Stomach (tissue), 9 donors: ENCODE data around the gene DCAF11. TPM values are rescaled to one million over a fixed set of nuclear protein-coding genes. Genes with fewer than 3 reads are reported as not detected.
A peak's percentile ranks its signal among the peaks of the same experiment; 100 is the strongest.

Source experiments
- DNase-seq, 2 donors: peaks; one replicate each; pipeline versions ENCODE4 v3.0.0 to v3.0.0-alpha.2; 2013 to 2019
- H3K27ac ChIP-seq, 5 donors: fragments of 200-600 bp in 4 of 5; sonication (generic) in 4 of 5; one replicate each; pipeline ENCODE4 v1.5.1; 2013 to 2019; ENCODE audit warnings: mild to moderate bottlenecking in 1 of 5, moderate library complexity in 1 of 5
- H3K27me3 ChIP-seq, 3 donors: fragments of 200-600 bp; sonication (generic); one replicate each; pipeline ENCODE4 v1.5.1; 2017 to 2019; ENCODE audit warnings: mixed run types in 1 of 3
- H3K36me3 ChIP-seq, 4 donors: fragments of 200-600 bp; sonication (generic); 1 replicate in 3 of 4; 2 replicates in 1 of 4; pipeline ENCODE4 v1.5.1; 2016 to 2019
- H3K4me1 ChIP-seq, 4 donors: fragments of 200-600 bp; sonication (generic); one replicate each; pipeline ENCODE4 v1.5.1; 2016 to 2019
- H3K4me3 ChIP-seq, 4 donors: fragments of 200-600 bp; sonication (generic) in 3 of 4; one replicate each; pipeline ENCODE4 v1.5.1; 2016 to 2019; ENCODE audit warnings: mild to moderate bottlenecking in 1 of 4
- H3K9me3 ChIP-seq, 4 donors: fragments of 200-600 bp; sonication (generic); one replicate each; pipeline ENCODE4 v1.5.1; 2016 to 2019
- EP300 ChIP-seq: sonication (generic); formaldehyde crosslinking; IDR thresholded peaks from one replicate; pipeline ENCODE4 v1.6.1; 2017; ENCODE audit warnings: antibody characterized with exemption
- POLR2A ChIP-seq, 4 donors: fragments of 450-650 bp; IDR thresholded peaks; one replicate each; pipeline ENCODE4 v1.6.1; 2016; ENCODE audit warnings: antibody characterized with exemption in 4 of 4, control low read depth in 2 of 4, mild to moderate bottlenecking in 1 of 4, moderate library complexity in 1 of 4
- POLR2AphosphoS5 ChIP-seq, 3 donors: sonication (generic); formaldehyde crosslinking; IDR thresholded peaks; one replicate each; pipeline ENCODE4 v1.6.1; 2016; ENCODE audit warnings: antibody characterized with exemption in 3 of 3
- WGBS, 5 donors: extraction: QIAGEN DNeasy Blood & Tissue Kit in 3 of 5; methylation state at CpG; one replicate each; pipeline versions ENCODE4 v1.1.5 to v1.1.7; 2013 to 2018; 5-methylcytosine and 5-hydroxymethylcytosine counted together
- intact Hi-C: fragments of 100-400 bp; cut with DNase I; formaldehyde crosslinking; loops from one replicate; pipeline ENCODE4 v1.15.1; 2023; ENCODE audit warnings: low total_unique reads
- polyA plus RNA-seq, 3 donors: library from polyadenylated mRNA; stranded (reverse); fragments of 200-250 nt; gene quantifications; one replicate each; pipeline ENCODE4 v1.2.3, GENCODE V29; 2013
- total RNA-seq, 5 donors: library from RNA; depleted of rRNA; stranded (reverse); fragments of >200 nt; gene quantifications; one replicate each; pipeline versions ENCODE4 v1.1.0 to v1.2.3, GENCODE V29; 2014 to 2016
- TF ChIP-seq, protein P1 (sequence below), 7 experiments: fragments of 450-650 bp in 4 of 7; fragments of 200-600 bp in 3 of 7; sonication (generic) in 3 of 7; IDR thresholded peaks; one replicate each; pipeline ENCODE4 v1.5.1; 2016 to 2019; ENCODE audit warnings: antibody characterized with exemption in 7 of 7, control low read depth in 2 of 7, mild to moderate bottlenecking in 1 of 7
- donor health status: healthy with polysubstance abuse.
- donor health status: Bipolar disorder and iron deficiency.
- donor health status: healthy.

The DCAF11 gene
- total and polyA plus RNA-seq, 8 donors: 27.7 to 396 (median 65.4) TPM

GRCh38 chr14:24135834-24136683 is 21.5 kb downstream of the DCAF11 start, which contains the start of gene PSME1:
PSME1 (plus strand) TSS chr14:24136194; CDS start chr14:24136263, 69 bp downstream.
- H3K4me3 ChIP-seq: peak within 1 kb of the TSS; percentile 94 to 99 (median 96)
- H3K36me3 ChIP-seq: peaks cover 23 to 26% (median 24%) of the 10 kb centered on the region in 4 donors
- intact Hi-C loops: no loop called here
- peak within 1 kb of the TSS; percentile 91 to 98 (median 96) for H3K27ac ChIP-seq
- peaks cover 12 to 72% (median 70%) of the 10 kb centered on the region in 4 donors for H3K4me1 ChIP-seq
- H3K27me3 ChIP-seq: no peaks in the 10 kb centered on the region
- DNase-seq: peak; percentile 97 to 98
- H3K9me3 ChIP-seq: no peaks in the 10 kb centered on the region
- TF ChIP-seq POLR2A (IDR thresholded peaks at IDR 0.05): peak in 1 of 4 donors; percentile 27
- peak; percentile 67 to 82 (median 79) for TF ChIP-seq POLR2AphosphoS5 (IDR thresholded peaks at IDR 0.05)
- no peak for TF ChIP-seq EP300
- TF ChIP-seq, protein P1, sequence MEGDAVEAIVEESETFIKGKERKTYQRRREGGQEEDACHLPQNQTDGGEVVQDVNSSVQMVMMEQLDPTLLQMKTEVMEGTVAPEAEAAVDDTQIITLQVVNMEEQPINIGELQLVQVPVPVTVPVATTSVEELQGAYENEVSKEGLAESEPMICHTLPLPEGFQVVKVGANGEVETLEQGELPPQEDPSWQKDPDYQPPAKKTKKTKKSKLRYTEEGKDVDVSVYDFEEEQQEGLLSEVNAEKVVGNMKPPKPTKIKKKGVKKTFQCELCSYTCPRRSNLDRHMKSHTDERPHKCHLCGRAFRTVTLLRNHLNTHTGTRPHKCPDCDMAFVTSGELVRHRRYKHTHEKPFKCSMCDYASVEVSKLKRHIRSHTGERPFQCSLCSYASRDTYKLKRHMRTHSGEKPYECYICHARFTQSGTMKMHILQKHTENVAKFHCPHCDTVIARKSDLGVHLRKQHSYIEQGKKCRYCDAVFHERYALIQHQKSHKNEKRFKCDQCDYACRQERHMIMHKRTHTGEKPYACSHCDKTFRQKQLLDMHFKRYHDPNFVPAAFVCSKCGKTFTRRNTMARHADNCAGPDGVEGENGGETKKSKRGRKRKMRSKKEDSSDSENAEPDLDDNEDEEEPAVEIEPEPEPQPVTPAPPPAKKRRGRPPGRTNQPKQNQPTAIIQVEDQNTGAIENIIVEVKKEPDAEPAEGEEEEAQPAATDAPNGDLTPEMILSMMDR (IDR thresholded peaks at IDR 0.05): no peak
- WGBS, 5 donors: 0 to 1% (median 0%) methylated on average over 35 to 72 of the region's 75 CpGs

DNA sequence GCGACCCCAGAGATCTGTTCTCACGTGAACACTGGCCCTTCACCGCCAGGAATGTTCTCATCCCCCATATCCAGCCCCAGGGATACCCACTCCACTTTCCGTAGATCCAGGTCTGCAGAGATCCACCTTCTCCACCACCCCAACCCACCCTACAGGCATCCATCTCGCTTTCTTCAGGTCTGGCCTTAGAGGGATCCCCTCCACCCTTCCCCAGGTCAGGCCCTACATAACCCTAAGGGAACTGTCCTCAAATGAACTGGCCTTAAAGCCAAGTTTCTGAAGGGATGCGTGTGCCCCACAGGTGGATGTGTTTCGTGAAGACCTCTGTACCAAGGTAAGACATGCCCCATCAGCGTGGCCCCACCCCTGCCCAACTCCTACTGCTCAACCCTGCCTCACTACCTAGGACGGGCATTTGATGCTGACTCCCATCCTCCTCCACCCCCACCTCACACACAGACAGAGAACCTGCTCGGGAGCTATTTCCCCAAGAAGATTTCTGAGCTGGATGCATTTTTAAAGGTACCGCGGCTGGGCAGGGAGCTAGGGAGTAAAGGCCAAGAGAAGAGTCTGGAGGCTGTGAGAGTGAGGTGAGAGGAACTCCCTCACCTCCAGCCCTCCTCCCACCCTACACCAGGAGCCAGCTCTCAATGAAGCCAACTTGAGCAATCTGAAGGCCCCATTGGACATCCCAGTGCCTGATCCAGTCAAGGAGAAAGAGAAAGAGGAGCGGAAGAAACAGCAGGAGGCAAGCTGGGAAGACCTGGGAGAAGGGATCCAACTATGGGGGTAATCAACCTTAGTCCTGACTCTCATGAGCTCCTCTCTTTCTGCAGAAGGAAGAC is 22.3 kb downstream of the DCAF11 start:
- Histone ChIP-seq H3K27ac (peak overlapping the region; percentile 91 to 98 (median 96)), H3K4me1 (peaks cover 13 to 68% (median 65%) of the 10 kb centered on the region in 4 donors), H3K4me3 (peak overlapping the region; percentile 94 to 99 (median 96)), H3K27me3 (no peaks in the 10 kb centered on the region), H3K36me3 (peaks cover 23 to 26% (median 24%) of the 10 kb centered on the region in 4 donors), H3K9me3 (no peaks in the 10 kb centered on the region)
- intact Hi-C loops: no loop called here
- WGBS, 5 donors: 19 to 33% (median 24%) methylated on average over 13 of the region's 13 CpGs
- DNase-seq: no peak
- TF ChIP-seq, protein P1 (IDR thresholded peaks at IDR 0.05): no peak
- TF ChIP-seq POLR2A (IDR thresholded peaks at IDR 0.05) (no peak), POLR2AphosphoS5 (IDR thresholded peaks at IDR 0.05) (no peak)

DNA sequence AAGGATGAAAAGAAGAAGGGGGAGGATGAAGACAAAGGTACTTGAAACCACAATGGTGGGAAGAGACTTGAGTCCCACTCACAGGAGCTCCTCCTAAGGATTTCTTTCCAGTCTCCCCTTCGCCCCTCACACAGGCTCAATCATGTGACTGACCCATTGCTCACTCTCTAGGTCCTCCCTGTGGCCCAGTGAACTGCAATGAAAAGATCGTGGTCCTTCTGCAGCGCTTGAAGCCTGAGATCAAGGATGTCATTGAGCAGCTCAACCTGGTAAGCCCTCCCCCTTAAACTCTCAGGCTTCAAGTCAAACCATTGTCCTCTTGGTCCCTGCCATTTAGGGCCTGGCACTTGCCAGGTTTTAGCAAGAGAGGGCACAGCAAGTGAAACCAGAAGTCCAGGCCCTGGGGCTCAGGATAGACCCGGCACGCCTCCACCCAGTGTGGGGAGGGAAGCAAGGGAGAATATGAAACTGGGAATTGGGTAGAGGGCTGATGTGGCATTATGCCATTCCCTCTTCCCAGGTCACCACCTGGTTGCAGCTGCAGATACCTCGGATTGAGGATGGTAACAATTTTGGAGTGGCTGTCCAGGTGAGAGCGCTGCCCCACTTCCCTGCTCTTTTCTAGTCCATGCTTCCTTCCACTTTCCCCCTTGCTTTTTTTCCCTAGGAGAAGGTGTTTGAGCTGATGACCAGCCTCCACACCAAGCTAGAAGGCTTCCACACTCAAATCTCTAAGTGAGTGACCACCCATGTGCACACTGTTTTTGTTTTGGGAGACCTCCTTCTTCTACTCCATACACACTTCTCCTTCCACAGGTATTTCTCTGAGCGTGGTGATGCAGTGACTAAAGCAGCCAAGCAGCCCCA is 23.2 kb downstream of the DCAF11 start:
- WGBS, 5 donors: 82 to 92% (median 84%) methylated on average over 8 of the region's 8 CpGs
- peaks cover 23 to 27% (median 24%) of the 10 kb centered on the region in 4 donors for H3K36me3 ChIP-seq
- DNase-seq: no peak
- H3K27ac ChIP-seq: peak overlapping the region in 3 of 5 donors; percentile 95 to 98 (median 97)
- intact Hi-C loops: no loop called here
- H3K4me3 ChIP-seq: peak overlapping the region in 2 of 4 donors; percentile 94 to 99
- TF ChIP-seq POLR2A (IDR thresholded peaks at IDR 0.05): no peak
- no peak for TF ChIP-seq POLR2AphosphoS5 (IDR thresholded peaks at IDR 0.05)
- TF ChIP-seq, protein P1 (IDR thresholded peaks at IDR 0.05): no peak
- TF ChIP-seq EP300: no peak
- H3K9me3 ChIP-seq: no peaks in the 10 kb centered on the region
- H3K27me3 ChIP-seq: no peaks in the 10 kb centered on the region
- H3K4me1 ChIP-seq: peaks cover 18 to 68% (median 65%) of the 10 kb centered on the region in 4 donors
